Measurements from ENCODE around the gene GJB5.
"Not testable (repeated sequence)": the region's sequence is repeated elsewhere in the genome, so short reads cannot be mapped to it uniquely, and the experiment has no call there.

GJB5 gene

GRCh38 chr1:34736692-34737091 lies 18.2 kb upstream of the GJB5 start:
- H3K9me3 ChIP-seq (ENCODE audit: control insufficient read depth, insufficient read depth, low read length) = no peaks in the 10 kb centered on the region
- H3K9ac ChIP-seq (ENCODE audit: low read depth, low read length) = no peak overlapping the region
- H3K36me3 ChIP-seq (ENCODE audit: insufficient read depth, low read length) = no peaks in the 10 kb centered on the region
- peaks cover 14% of the 10 kb centered on the region; the same call in 1 of the 2 replicates for H3K4me1 ChIP-seq (ENCODE audit: insufficient read depth, low read length)

GRCh38 chr1:34737236-34737635 lies 17.6 kb upstream of the GJB5 start:
- H3K9me3 ChIP-seq (ENCODE audit: control insufficient read depth, insufficient read depth, low read length); H3K9ac ChIP-seq (ENCODE audit: low read depth, low read length); H3K36me3 ChIP-seq (ENCODE audit: insufficient read depth, low read length): not testable (repeated sequence)
- H3K4me1 ChIP-seq (ENCODE audit: insufficient read depth, low read length) = peaks cover 14% of the 10 kb centered on the region; the same call in 1 of the 2 replicates

- H3K9me3 ChIP-seq (ENCODE audit: control insufficient read depth, insufficient read depth, low read length) = no peaks in the 10 kb centered on the region
- peaks cover 14% of the 10 kb centered on the region; the same call in 1 of the 2 replicates for H3K4me1 ChIP-seq (ENCODE audit: insufficient read depth, low read length)
- H3K9ac ChIP-seq (ENCODE audit: low read depth, low read length) = no peak overlapping the region
- no peaks in the 10 kb centered on the region for H3K36me3 ChIP-seq (ENCODE audit: insufficient read depth, low read length)
Measured at GRCh38 chr1:34739613-34740012, 15.2 kb upstream of the GJB5 start.

GRCh38 chr1:34740161-34740868 lies 14.5 kb upstream of the GJB5 start:
- Histone ChIP-seq H3K9ac (ENCODE audit: low read depth, low read length) (no peak overlapping the region), H3K36me3 (ENCODE audit: insufficient read depth, low read length) (no peaks in the 10 kb centered on the region)

GRCh38 chr1:34742667-34743270 lies 12.1 kb upstream of the GJB5 start:
- no peaks in the 10 kb centered on the region for H3K9me3 ChIP-seq (ENCODE audit: control insufficient read depth, insufficient read depth, low read length)
- H3K4me1 ChIP-seq (ENCODE audit: insufficient read depth, low read length) = peaks cover 14% of the 10 kb centered on the region; the same call in 1 of the 2 replicates
- H3K36me3 ChIP-seq (ENCODE audit: insufficient read depth, low read length) = no peaks in the 10 kb centered on the region
- no peak overlapping the region for H3K9ac ChIP-seq (ENCODE audit: low read depth, low read length)

More at GRCh38 chr1:34740161-34740868, 14.5 kb upstream of the GJB5 start:
- no peaks in the 10 kb centered on the region for H3K9me3 ChIP-seq (ENCODE audit: control insufficient read depth, insufficient read depth, low read length)
- peaks cover 14% of the 10 kb centered on the region; the same call in 1 of the 2 replicates for H3K4me1 ChIP-seq (ENCODE audit: insufficient read depth, low read length)

- Histone ChIP-seq H3K9me3 (ENCODE audit: control insufficient read depth, insufficient read depth, low read length) (no peaks in the 10 kb centered on the region), H3K4me1 (ENCODE audit: insufficient read depth, low read length) (peaks cover 14% of the 10 kb centered on the region; the same call in 1 of the 2 replicates), H3K36me3 (ENCODE audit: insufficient read depth, low read length) (no peaks in the 10 kb centered on the region), H3K9ac (ENCODE audit: low read depth, low read length) (no peak overlapping the region)
Measured at GRCh38 chr1:34743775-34744174, 11.1 kb upstream of the GJB5 start.

- Histone ChIP-seq H3K36me3 (ENCODE audit: insufficient read depth, low read length) (no peaks in the 10 kb centered on the region), H3K4me1 (ENCODE audit: insufficient read depth, low read length) (peaks cover 13% of the 10 kb centered on the region; the same call in 1 of the 2 replicates), H3K9me3 (ENCODE audit: control insufficient read depth, insufficient read depth, low read length) (no peaks in the 10 kb centered on the region), H3K9ac (ENCODE audit: low read depth, low read length) (no peak overlapping the region)
Measured at GRCh38 chr1:34744851-34745250, 10.0 kb upstream of the GJB5 start.

GRCh38 chr1:34745666-34746065 lies 9.2 kb upstream of the GJB5 start:
- H3K36me3 ChIP-seq (ENCODE audit: insufficient read depth, low read length) = no peaks in the 10 kb centered on the region
- no peaks in the 10 kb centered on the region for H3K9me3 ChIP-seq (ENCODE audit: control insufficient read depth, insufficient read depth, low read length)
- no peak overlapping the region for H3K9ac ChIP-seq (ENCODE audit: low read depth, low read length)
- H3K4me1 ChIP-seq (ENCODE audit: insufficient read depth, low read length) = peaks cover 11% of the 10 kb centered on the region; the same call in 1 of the 2 replicates

- H3K36me3 ChIP-seq (ENCODE audit: insufficient read depth, low read length) = no peaks in the 10 kb centered on the region
- H3K9me3 ChIP-seq (ENCODE audit: control insufficient read depth, insufficient read depth, low read length) = no peaks in the 10 kb centered on the region
- peaks cover 11% of the 10 kb centered on the region; the same call in 1 of the 2 replicates for H3K4me1 ChIP-seq (ENCODE audit: insufficient read depth, low read length)
- H3K9ac ChIP-seq (ENCODE audit: low read depth, low read length) = no peak overlapping the region
Measured at GRCh38 chr1:34746101-34746500, 8.7 kb upstream of the GJB5 start.

GRCh38 chr1:34746785-34747637 lies 7.8 kb upstream of the GJB5 start:
- no peaks in the 10 kb centered on the region for H3K36me3 ChIP-seq (ENCODE audit: insufficient read depth, low read length)
- H3K4me1 ChIP-seq (ENCODE audit: insufficient read depth, low read length) = peaks cover 15% of the 10 kb centered on the region; the same call in 1 of the 2 replicates
- no peak overlapping the region for H3K9ac ChIP-seq (ENCODE audit: low read depth, low read length)
- H3K9me3 ChIP-seq (ENCODE audit: control insufficient read depth, insufficient read depth, low read length) = no peaks in the 10 kb centered on the region

GRCh38 chr1:34747638-34747941 lies 7.3 kb upstream of the GJB5 start:
- Histone ChIP-seq H3K9ac (ENCODE audit: low read depth, low read length) (no peak overlapping the region), H3K9me3 (ENCODE audit: control insufficient read depth, insufficient read depth, low read length) (no peaks in the 10 kb centered on the region), H3K4me1 (ENCODE audit: insufficient read depth, low read length) (peaks cover 15% of the 10 kb centered on the region; the same call in 1 of the 2 replicates), H3K36me3 (ENCODE audit: insufficient read depth, low read length) (no peaks in the 10 kb centered on the region)

- Histone ChIP-seq H3K9me3 (ENCODE audit: control insufficient read depth, insufficient read depth, low read length) (no peaks in the 10 kb centered on the region), H3K9ac (ENCODE audit: low read depth, low read length) (no peak overlapping the region), H3K4me1 (ENCODE audit: insufficient read depth, low read length) (peaks cover 22% of the 10 kb centered on the region; the same call in 1 of the 2 replicates), H3K36me3 (ENCODE audit: insufficient read depth, low read length) (no peaks in the 10 kb centered on the region)
Measured at GRCh38 chr1:34749992-34750391, 4.9 kb upstream of the GJB5 start.

- no peak overlapping the region for H3K9ac ChIP-seq (ENCODE audit: low read depth, low read length)
- H3K4me1 ChIP-seq (ENCODE audit: insufficient read depth, low read length) = peaks cover 25% of the 10 kb centered on the region; the same call in 1 of the 2 replicates
- H3K9me3 ChIP-seq (ENCODE audit: control insufficient read depth, insufficient read depth, low read length) = no peaks in the 10 kb centered on the region
- no peaks in the 10 kb centered on the region for H3K36me3 ChIP-seq (ENCODE audit: insufficient read depth, low read length)
Measured at GRCh38 chr1:34750610-34751009, 4.2 kb upstream of the GJB5 start.

- Histone ChIP-seq H3K4me1 (ENCODE audit: insufficient read depth, low read length) (peaks cover 30% of the 10 kb centered on the region; the same call in 1 of the 2 replicates), H3K9ac (ENCODE audit: low read depth, low read length) (no peak overlapping the region), H3K36me3 (ENCODE audit: insufficient read depth, low read length) (no peaks in the 10 kb centered on the region), H3K9me3 (ENCODE audit: control insufficient read depth, insufficient read depth, low read length) (no peaks in the 10 kb centered on the region)
Measured at GRCh38 chr1:34753163-34753562, 1.7 kb upstream of the GJB5 start.
